Esophagus (tissue), 2 donors: ENCODE results near the gene CPZ. TPM values are rescaled to one million over a fixed set of nuclear protein-coding genes. Genes with fewer than 3 reads are reported as not detected.
"Not testable (repeated sequence)": the region's sequence is repeated elsewhere in the genome, so short reads cannot be mapped to it uniquely, and the experiment has no call there.

Experiments
- H3K27ac ChIP-seq, 2 donors: one replicate each; pipeline ENCODE4 v1.5.1; 2013; ENCODE audit warnings: low read depth in 2 of 2, mild to moderate bottlenecking in 2 of 2, inconsistent platforms in 1 of 2, low read length in 1 of 2, moderate library complexity in 1 of 2
- H3K27me3 ChIP-seq, 2 donors: one replicate each; pipeline ENCODE4 v1.6.1; 2013; ENCODE audit warnings: low read length in 2 of 2, control low read depth in 1 of 2, mild to moderate bottlenecking in 1 of 2; ENCODE audit not compliant: insufficient read depth in 2 of 2, control insufficient read depth in 1 of 2
- H3K36me3 ChIP-seq, 2 donors: one replicate each; pipeline ENCODE4 v1.6.1; 2013; ENCODE audit warnings: low read length in 1 of 2; ENCODE audit not compliant: control insufficient read depth in 2 of 2, insufficient read depth in 2 of 2
- H3K4me1 ChIP-seq, 2 donors: one replicate each; pipeline ENCODE4 v1.6.1; 2013; ENCODE audit warnings: low read length in 1 of 2; ENCODE audit not compliant: control insufficient read depth in 2 of 2, insufficient read depth in 2 of 2
- H3K4me3 ChIP-seq, 2 donors: one replicate each; pipeline ENCODE4 v1.5.1; 2013; ENCODE audit warnings: low read length in 2 of 2, mild to moderate bottlenecking in 2 of 2, low read depth in 1 of 2, moderate library complexity in 1 of 2
- H3K9me3 ChIP-seq, 2 donors: one replicate each; pipeline ENCODE4 v1.6.1; 2013; ENCODE audit warnings: mild to moderate bottlenecking in 2 of 2, low read depth in 1 of 2, low read length in 1 of 2, moderate library complexity in 1 of 2; ENCODE audit not compliant: control insufficient read depth in 2 of 2, insufficient read depth in 1 of 2
- WGBS, 2 donors: extraction: QIAGEN DNeasy Blood & Tissue Kit; methylation state at CpG; one replicate each; pipeline ENCODE4 v1.1.7; 2013; 5-methylcytosine and 5-hydroxymethylcytosine counted together
- polyA plus RNA-seq, 2 donors: library from polyadenylated mRNA; stranded (reverse); fragments of 200-250 nt; gene quantifications; one replicate each; pipeline ENCODE4 v1.2.3, GENCODE V29; 2013
- donor health status: healthy with polysubstance abuse.
- donor health status: Bipolar disorder and iron deficiency.

The CPZ gene
- polyA plus RNA-seq, 2 donors: 3.4 to 7.2 TPM

DNA sequence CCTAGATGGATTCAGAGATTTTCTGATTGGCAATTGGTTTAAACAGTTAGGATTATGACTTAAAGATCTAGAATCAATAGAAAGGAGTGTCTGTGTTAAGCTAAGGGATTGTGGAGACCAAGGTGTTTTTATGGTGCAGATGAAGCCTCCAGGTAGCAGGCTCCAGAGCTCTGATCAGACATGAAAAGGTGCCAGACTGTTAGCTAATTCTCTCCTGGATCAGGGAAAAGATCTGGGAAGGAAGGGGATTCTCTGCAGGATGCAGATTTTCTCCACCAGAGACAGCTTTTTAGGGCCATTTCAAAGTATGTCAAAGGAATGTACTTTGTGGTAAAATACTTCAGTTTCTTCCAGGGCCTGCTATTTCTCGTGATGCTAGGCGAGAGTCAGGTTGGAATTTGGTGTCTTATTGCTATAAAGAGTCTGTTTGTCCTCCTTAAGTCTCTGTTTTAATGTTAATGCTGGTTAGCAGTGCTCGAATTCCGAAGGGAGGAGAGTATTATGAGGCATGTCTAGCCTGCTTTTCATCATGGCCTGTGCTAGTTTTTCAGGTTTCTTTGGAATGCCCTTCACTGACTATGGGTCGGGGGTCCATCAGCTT lies 24.4 kb upstream of the CPZ start:
- no peaks in the 10 kb centered on the region for H3K36me3 ChIP-seq
- H3K9me3 ChIP-seq: no peaks in the 10 kb centered on the region
- 59 to 67% methylated on average over 5 of the region's 5 CpGs for WGBS, 2 donors
- H3K4me3 ChIP-seq: no peak overlapping the region
- H3K27ac ChIP-seq: no peak overlapping the region
- H3K4me1 ChIP-seq: no peaks in the 10 kb centered on the region
- no peaks in the 10 kb centered on the region for H3K27me3 ChIP-seq

GRCh38 chr4:8570201-8570600 lies 22.4 kb upstream of the CPZ start:
- Histone ChIP-seq H3K27ac (no peak overlapping the region), H3K9me3 (no peaks in the 10 kb centered on the region), H3K27me3 (no peaks in the 10 kb centered on the region), H3K4me3 (no peak overlapping the region), H3K36me3 (no peaks in the 10 kb centered on the region), H3K4me1 (no peaks in the 10 kb centered on the region)
- WGBS, 2 donors: 74 to 91% methylated on average over 1 of the region's 1 CpG

GRCh38 chr4:8571702-8572685 lies 20.6 kb upstream of the CPZ start:
- 64 to 65% methylated on average over 6 of the region's 6 CpGs for WGBS, 2 donors
- H3K9me3 ChIP-seq: no peaks in the 10 kb centered on the region
- no peaks in the 10 kb centered on the region for H3K27me3 ChIP-seq
- H3K4me3 ChIP-seq: no peak overlapping the region
- peak overlapping the region in 1 of 2 donors; percentile 22 for H3K27ac ChIP-seq
- no peaks in the 10 kb centered on the region for H3K4me1 ChIP-seq
- no peaks in the 10 kb centered on the region for H3K36me3 ChIP-seq

DNA sequence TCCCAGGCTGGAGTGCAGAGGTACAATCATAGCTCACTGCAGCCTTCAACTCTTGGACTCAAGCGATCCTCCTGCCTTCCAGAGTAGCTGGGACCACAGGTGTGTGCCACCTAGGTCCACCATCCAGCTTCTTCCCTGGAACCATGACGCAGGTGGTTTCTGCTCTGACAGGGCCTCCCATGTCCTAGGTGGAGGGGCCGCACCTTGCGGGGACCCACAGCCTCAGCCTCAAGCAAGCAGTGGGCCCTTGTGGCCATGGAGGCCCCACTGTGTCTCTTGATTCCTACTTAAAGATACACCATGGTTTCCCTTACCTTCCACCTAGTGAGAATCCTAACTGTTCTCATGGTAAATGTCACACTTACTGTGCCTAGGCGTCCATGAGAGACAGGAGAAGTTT lies 19.3 kb upstream of the CPZ start:
- Histone ChIP-seq H3K4me3 (no peak overlapping the region), H3K27me3 (no peaks in the 10 kb centered on the region), H3K36me3 (no peaks in the 10 kb centered on the region), H3K4me1 (no peaks in the 10 kb centered on the region), H3K9me3 (no peaks in the 10 kb centered on the region), H3K27ac (no peak overlapping the region)
- WGBS, 2 donors: 87 to 89% methylated on average over 5 of the region's 5 CpGs

GRCh38 chr4:8574796-8575370 lies 17.7 kb upstream of the CPZ start:
- no peak overlapping the region for H3K4me3 ChIP-seq
- 66 to 78% methylated on average over 5 of the region's 5 CpGs for WGBS, 2 donors

GRCh38 chr4:8575457-8575856 lies 17.1 kb upstream of the CPZ start:
- H3K9me3 ChIP-seq: no peaks in the 10 kb centered on the region
- H3K36me3 ChIP-seq: no peaks in the 10 kb centered on the region
- H3K27me3 ChIP-seq: no peaks in the 10 kb centered on the region
- H3K4me1 ChIP-seq: no peaks in the 10 kb centered on the region
- H3K4me3 ChIP-seq: no peak overlapping the region
- WGBS, 2 donors: 61 to 73% methylated on average over 4 of the region's 4 CpGs
- H3K27ac ChIP-seq: no peak overlapping the region

More at GRCh38 chr4:8574796-8575370, 17.7 kb upstream of the CPZ start:
- no peaks in the 10 kb centered on the region for H3K9me3 ChIP-seq
- H3K27me3 ChIP-seq: no peaks in the 10 kb centered on the region
- H3K4me1 ChIP-seq: no peaks in the 10 kb centered on the region
- no peaks in the 10 kb centered on the region for H3K36me3 ChIP-seq
- no peak overlapping the region for H3K27ac ChIP-seq

GRCh38 chr4:8576591-8576990 lies 16.0 kb upstream of the CPZ start:
- not testable (repeated sequence) for H3K27me3 ChIP-seq, H3K27ac ChIP-seq, H3K36me3 ChIP-seq, H3K4me1 ChIP-seq, H3K4me3 ChIP-seq, H3K9me3 ChIP-seq
- WGBS, 2 donors: 89 to 90% methylated on average over 5 of the region's 5 CpGs

- WGBS, 2 donors: 56 to 63% methylated on average over 8 of the region's 8 CpGs
- H3K36me3 ChIP-seq: peaks cover 0 to 2% of the 10 kb centered on the region in 2 donors
- peaks cover 0 to 5% of the 10 kb centered on the region in 2 donors for H3K9me3 ChIP-seq
- H3K27me3 ChIP-seq: no peaks in the 10 kb centered on the region
- no peak overlapping the region for H3K4me3 ChIP-seq
- H3K27ac ChIP-seq: no peak overlapping the region
- peaks cover 3 to 6% of the 10 kb centered on the region in 2 donors for H3K4me1 ChIP-seq
Measured at GRCh38 chr4:8577046-8577445, 15.5 kb upstream of the CPZ start.

GRCh38 chr4:8577972-8578371 lies 14.6 kb upstream of the CPZ start:
- Histone ChIP-seq H3K4me1 (peaks cover 4 to 6% of the 10 kb centered on the region in 2 donors), H3K9me3 (peaks cover 0 to 5% of the 10 kb centered on the region in 2 donors), H3K36me3 (peaks cover 0 to 2% of the 10 kb centered on the region in 2 donors), H3K27me3 (no peaks in the 10 kb centered on the region), H3K27ac (no peak overlapping the region), H3K4me3 (no peak overlapping the region)
- 77 to 81% methylated on average over 4 of the region's 4 CpGs for WGBS, 2 donors
